SK-N-SH (cell line): ENCODE measurements around the gene FRAT2. TPM values are rescaled to one million over a fixed set of nuclear protein-coding genes. Genes with fewer than 3 reads are reported as not detected.

ENCODE experiments used
- CTCF ChIA-PET: fragments of 300-600, 350-600 bp; formaldehyde crosslinking; extraction: SDS; loops from one replicate; lab custom pipeline; 2021; lab: Yijun Ruan, JAX
- POLR2A ChIA-PET: fragments of 350-600 bp; sonication (Branson Sonifier 250); formaldehyde crosslinking; extraction: SDS; loops from one replicate; lab custom pipeline; 2020; ENCODE audit warnings: antibody characterized with exemption, inconsistent platforms; lab: Yijun Ruan, JAX
- DNase-seq: peaks from one replicate; pipeline ENCODE4 v3.0.0; 2012
- H2AFZ ChIP-seq: fragments of 200-600 bp; sonication (generic); 2 replicates; pipeline ENCODE4 v1.8.1; 2016; ENCODE audit warnings: antibody characterized with exemption, mild to moderate bottlenecking, low read depth
- H3F3A ChIP-seq: fragments of 200-600 bp; sonication (generic); replicated peaks from 2 replicates; pipeline ENCODE3; 2016; ENCODE audit warnings: antibody characterized with exemption, mild to moderate bottlenecking; ENCODE audit not compliant: insufficient read depth
- H3K27ac ChIP-seq, 2 experiments: fragments of 200-500 bp in 1 of 2; fragments of 200-600 bp in 1 of 2; sonication (Bioruptor generic) in 1 of 2; sonication (generic), shearing (Covaris generic) in 1 of 2; 2 replicates each; pipeline versions ENCODE4 v1.5.1 to v1.6.1; 2014 to 2016; ENCODE audit warnings: low read depth in 2 of 2, inconsistent platforms in 1 of 2, low read length in 1 of 2, mild to moderate bottlenecking in 1 of 2, mixed read lengths in 1 of 2
- H3K27me3 ChIP-seq: fragments of 200-600 bp; sonication (generic), shearing (Covaris generic); 2 replicates; pipeline ENCODE4 v1.6.1; 2016; ENCODE audit warnings: mixed run types; ENCODE audit not compliant: insufficient read depth
- H3K36me3 ChIP-seq, 2 experiments: fragments of 200-500 bp in 1 of 2; fragments of 200-600 bp in 1 of 2; sonication (Bioruptor generic) in 1 of 2; sonication (generic) in 1 of 2; replicated peaks in 1 of 2; 2 replicates each; pipeline versions ENCODE3 to v1.5.1; 2014 to 2016; ENCODE audit warnings: low read length in 1 of 2, mild to moderate bottlenecking in 1 of 2; ENCODE audit not compliant: insufficient read depth in 2 of 2, control insufficient read depth in 1 of 2
- H3K4me1 ChIP-seq, 2 experiments: fragments of 200-500 bp in 1 of 2; fragments of 200-600 bp in 1 of 2; sonication (Bioruptor generic) in 1 of 2; sonication (generic), shearing (Covaris generic) in 1 of 2; 2 replicates each; pipeline versions ENCODE4 v1.5.1 to v1.6.1; 2014 to 2016; ENCODE audit warnings: low read depth in 1 of 2, low read length in 1 of 2, mixed run types in 1 of 2; ENCODE audit not compliant: insufficient read depth in 2 of 2, control insufficient read depth in 1 of 2
- H3K4me2 ChIP-seq: fragments of 200-600 bp; sonication (generic), shearing (Covaris generic); 2 replicates; pipeline ENCODE4 v1.6.1; 2017; ENCODE audit warnings: mixed run types
- H3K4me3 ChIP-seq, 2 experiments: fragments of 200-500 bp in 1 of 2; fragments of 200-600 bp in 1 of 2; sonication (Bioruptor generic) in 1 of 2; sonication (generic), shearing (Covaris generic) in 1 of 2; 2 replicates each; pipeline versions ENCODE4 v1.5.1 to v1.8.1; 2014 to 2016; ENCODE audit warnings: low read depth in 2 of 2, inconsistent platforms in 1 of 2, low read length in 1 of 2, mild to moderate bottlenecking in 1 of 2, mixed read lengths in 1 of 2, moderate library complexity in 1 of 2
- H3K79me2 ChIP-seq: fragments of 200-600 bp; sonication (generic); 2 replicates; pipeline ENCODE4 v1.8.1; 2017; ENCODE audit warnings: mild to moderate bottlenecking; ENCODE audit not compliant: insufficient read depth
- H3K9ac ChIP-seq: fragments of 200-600 bp; sonication (generic); 2 replicates; pipeline ENCODE4 v1.6.1; 2017; ENCODE audit warnings: mixed run types
- H3K9me2 ChIP-seq: fragments of 200-600 bp; sonication (generic); 2 replicates; pipeline ENCODE4 v1.6.1; 2017; ENCODE audit warnings: mixed run types
- H3K9me3 ChIP-seq: fragments of 200-600 bp; sonication (generic); 2 replicates; pipeline ENCODE4 v1.6.1; 2017; ENCODE audit warnings: mixed run types, mild to moderate bottlenecking, moderate library complexity
- H4K20me1 ChIP-seq: fragments of 200-600 bp; sonication (generic); 2 replicates; pipeline ENCODE4 v1.6.1; 2017; ENCODE audit warnings: mild to moderate bottlenecking, mixed run types; ENCODE audit not compliant: insufficient read depth
- CHD2 ChIP-seq: fragments of 150-350 bp; IDR thresholded peaks from 2 replicates; pipeline ENCODE4 v1.6.1; 2018; ENCODE audit warnings: low read length; ENCODE audit not compliant: partially characterized antibody
- ELF1 ChIP-seq: IDR thresholded peaks from 2 replicates; pipeline ENCODE4 v1.4.0; 2012
- EP300 ChIP-seq, 2 experiments: IDR thresholded peaks; 2 replicates each; pipeline versions ENCODE4 v1.4.0 to v1.6.1; 2012; ENCODE audit warnings: borderline replicate concordance in 1 of 2, low read depth in 1 of 2, low read length in 1 of 2
- FOXJ3 ChIP-seq: sonication (generic); formaldehyde crosslinking; IDR thresholded peaks from 2 replicates; pipeline ENCODE4 v1.5.1; 2020; ENCODE audit warnings: mild to moderate bottlenecking, missing genetic modification reagents
- FOXM1 ChIP-seq: IDR thresholded peaks from 2 replicates; pipeline ENCODE4 v1.4.0; 2012; ENCODE audit warnings: low read depth, mild to moderate bottlenecking
- GATA2 ChIP-seq: sonication (generic); formaldehyde crosslinking; IDR thresholded peaks from 2 replicates; pipeline ENCODE4 v1.5.0; 2020; ENCODE audit warnings: mild to moderate bottlenecking, missing genetic modification reagents
- MEF2A ChIP-seq: IDR thresholded peaks from 2 replicates; pipeline ENCODE4 v1.4.0; 2012; ENCODE audit warnings: low read depth, borderline replicate concordance
- NFIC ChIP-seq: IDR thresholded peaks from 2 replicates; pipeline ENCODE4 v1.4.0; 2012; ENCODE audit warnings: borderline replicate concordance
- RAD21 ChIP-seq: IDR thresholded peaks from 2 replicates; pipeline ENCODE4 v1.6.1; 2012; ENCODE audit warnings: mild to moderate bottlenecking, low read length
- RFX5 ChIP-seq: IDR thresholded peaks from 2 replicates; pipeline ENCODE4 v1.6.1; 2012; ENCODE audit warnings: mild to moderate bottlenecking, improper control_type of control experiment, low read length
- RXRA ChIP-seq: IDR thresholded peaks from 2 replicates; pipeline ENCODE4 v1.4.0; 2012; ENCODE audit warnings: low read depth, mild to moderate bottlenecking, borderline replicate concordance
- TAF1 ChIP-seq: IDR thresholded peaks from 2 replicates; pipeline ENCODE4 v1.6.1; 2012; ENCODE audit warnings: low read depth, mild to moderate bottlenecking, low read length, moderate library complexity, borderline replicate concordance
- YY1 ChIP-seq: IDR thresholded peaks from 2 replicates; pipeline ENCODE4 v1.4.0; 2012; ENCODE audit warnings: low read depth, mild to moderate bottlenecking
- WGBS: methylation state at CpG from one replicate; pipeline ENCODE4 v1.1.6; 2017; ENCODE audit warnings: low lambda C conversion rate; 5-methylcytosine and 5-hydroxymethylcytosine counted together
- polyA plus RNA-seq, 3 experiments: library from polyadenylated mRNA; depleted of rRNA; stranded (reverse); fragments of >200 nt; gene quantifications; 2 replicates each; pipeline ENCODE4 v1.2.3, GENCODE V29; 2012
- TF ChIP-seq, protein P1 (sequence below): IDR thresholded peaks from 2 replicates; pipeline ENCODE4 v1.4.0; 2012; ENCODE audit warnings: low read depth, borderline replicate concordance

The FRAT2 gene
- polyA plus RNA-seq, 1 of the 3 experiments (the other 2 are of a cell fraction) = 2.4 TPM

DNA sequence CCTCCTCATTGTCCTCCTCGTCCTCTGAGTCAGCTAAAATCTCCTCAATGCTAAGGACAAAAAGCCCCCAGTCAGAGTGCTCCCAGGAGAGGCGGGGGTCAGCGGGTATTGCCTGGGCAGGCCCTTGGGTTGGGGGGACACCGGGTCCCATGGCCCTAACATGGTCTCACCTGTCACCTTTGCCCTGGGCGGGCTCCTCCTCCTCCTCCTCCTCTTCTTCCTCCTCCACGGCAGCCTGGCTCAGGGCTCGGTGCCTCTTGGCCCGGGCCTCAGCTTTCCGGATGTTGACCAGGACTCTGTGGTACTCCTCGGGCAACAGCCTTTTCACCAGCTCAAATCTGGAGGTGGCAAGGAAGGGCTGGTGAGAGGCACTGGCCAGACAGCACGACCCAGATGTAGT lies 32.0 kb upstream of the FRAT2 start (continued):
- TF ChIP-seq GATA2 (CRISPR knock-in tag) (no peak), MEF2A (no peak), NFIC (no peak)
- TF ChIP-seq, protein P1, sequence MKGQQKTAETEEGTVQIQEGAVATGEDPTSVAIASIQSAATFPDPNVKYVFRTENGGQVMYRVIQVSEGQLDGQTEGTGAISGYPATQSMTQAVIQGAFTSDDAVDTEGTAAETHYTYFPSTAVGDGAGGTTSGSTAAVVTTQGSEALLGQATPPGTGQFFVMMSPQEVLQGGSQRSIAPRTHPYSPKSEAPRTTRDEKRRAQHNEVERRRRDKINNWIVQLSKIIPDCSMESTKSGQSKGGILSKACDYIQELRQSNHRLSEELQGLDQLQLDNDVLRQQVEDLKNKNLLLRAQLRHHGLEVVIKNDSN = no peak

DNA sequence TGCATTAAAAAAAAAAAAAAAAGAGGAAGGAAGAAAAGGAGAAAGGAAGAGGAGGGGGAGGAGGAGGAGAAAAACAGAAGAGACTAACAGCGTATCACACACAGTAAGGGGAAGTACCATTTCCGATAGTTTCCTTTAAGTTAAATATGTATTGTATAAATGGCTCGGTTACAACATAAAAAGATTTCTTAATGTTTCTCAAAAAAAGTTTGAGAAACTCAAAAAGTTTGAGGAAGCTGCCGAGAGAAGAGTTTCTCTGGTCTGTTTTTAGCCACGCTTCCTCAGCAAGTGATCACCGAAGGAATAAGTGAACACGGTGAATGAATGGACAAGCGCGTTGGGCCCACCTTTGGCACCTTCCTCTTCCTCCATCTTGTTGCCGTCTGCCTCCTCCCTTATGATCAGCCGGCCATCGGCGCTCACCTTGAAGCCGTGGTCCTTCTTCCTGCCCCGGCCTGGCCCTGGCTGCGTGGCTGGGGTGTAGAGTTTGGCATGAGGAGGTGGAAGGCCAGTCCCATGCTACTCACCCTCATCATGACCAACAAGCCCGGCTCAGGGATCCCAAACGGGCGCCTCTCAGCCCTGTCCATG lies 31.3 kb upstream of the FRAT2 start:
- Histone ChIP-seq H4K20me1 (no peaks in the 10 kb centered on the region), H2AFZ (no peak overlapping the region), H3K9ac (no peak overlapping the region), H3K27ac (no peak overlapping the region), H3K4me3 (no peak overlapping the region), H3K9me2 (no peaks in the 10 kb centered on the region), H3K36me3 (peaks cover 7 to 74% of the 10 kb centered on the region in 2 experiments), H3K4me2 (no peak overlapping the region), H3K27me3 (no peaks in the 10 kb centered on the region), H3K9me3 (no peaks in the 10 kb centered on the region), H3K79me2 (no peaks in the 10 kb centered on the region), H3F3A (no peaks in the 10 kb centered on the region), H3K4me1 (no peaks in the 10 kb centered on the region)
- no peak for TF ChIP-seq RXRA
- no peak for TF ChIP-seq YY1
- TF ChIP-seq CHD2 = no peak
- no peak for TF ChIP-seq RFX5
- no peak for TF ChIP-seq TAF1
- DNase-seq = no peak
- 89% methylated on average over 19 of the region's 19 CpGs for WGBS
- POLR2A ChIA-PET = no interaction called here
- CTCF ChIA-PET = no interaction called here

DNA sequence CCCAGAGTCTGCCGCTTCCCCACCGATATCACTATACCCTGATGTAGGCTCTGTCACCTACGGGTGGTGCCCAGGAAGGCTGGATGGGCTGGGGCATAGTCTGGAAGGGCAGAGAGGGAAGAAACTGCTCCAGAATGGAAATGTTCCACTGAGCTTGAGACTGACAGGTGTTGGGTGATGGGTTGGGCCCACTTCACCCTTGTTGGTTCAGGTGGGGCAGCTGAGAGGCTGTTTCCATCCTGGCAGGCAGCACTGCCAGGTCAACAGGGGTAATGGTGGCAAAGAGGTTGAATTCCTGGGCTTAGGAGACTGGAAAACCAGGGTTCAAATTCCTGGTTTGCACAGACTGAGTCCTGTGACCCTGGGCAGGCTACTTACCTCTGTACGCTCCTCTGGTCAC lies 28.5 kb upstream of the FRAT2 start:
- no peaks in the 10 kb centered on the region for H3K79me2 ChIP-seq

More for the DNA sequence above, 28.5 kb upstream of the FRAT2 start:
- H3K4me2 ChIP-seq = no peak overlapping the region
- H3F3A ChIP-seq = no peaks in the 10 kb centered on the region
- no peaks in the 10 kb centered on the region for H4K20me1 ChIP-seq
- no peak for TF ChIP-seq FOXJ3 (CRISPR knock-in tag)
- no peak for TF ChIP-seq MEF2A
- TF ChIP-seq RAD21 = no peak
- TF ChIP-seq FOXM1 = no peak
- no peak for TF ChIP-seq RFX5
- TF ChIP-seq EP300 (IDR thresholded peaks at IDR 0.05; ENCODE audit: borderline replicate concordance in 1 of 2, low read depth in 1 of 2, low read length in 1 of 2) = no peak
- TF ChIP-seq ELF1 = no peak
- TF ChIP-seq, all 33 proteins: peak for 0
- peaks cover 7 to 77% of the 10 kb centered on the region in 2 experiments for H3K36me3 ChIP-seq
- H3K9ac ChIP-seq = no peak overlapping the region
- H2AFZ ChIP-seq = no peak overlapping the region
- no peak for DNase-seq
- no peak overlapping the region for H3K4me3 ChIP-seq
- H3K9me2 ChIP-seq = no peaks in the 10 kb centered on the region
- H3K27ac ChIP-seq = no peak overlapping the region
- no peaks in the 10 kb centered on the region for H3K9me3 ChIP-seq
- H3K4me1 ChIP-seq = no peaks in the 10 kb centered on the region
- ChIA-PET CTCF (interaction anchor here (1.5 kb wide), 1 partner anchor 84 kb away, joined by 5 read pairs; no protein-coding TSS in a partner anchor), POLR2A (no interaction called here)
- 97% methylated on average over 3 of the region's 4 CpGs for WGBS
- H3K27me3 ChIP-seq = no peaks in the 10 kb centered on the region
